Activated CD8-positive, alpha-beta memory T cell treated with anti-CD3 and anti-CD28 coated beads for 24 hours (primary cell): Measurements from ENCODE around the gene ADGRV1.

Source experiments
- DNase-seq: peaks from one replicate; pipeline ENCODE4 v3.0.0-alpha.2; 2020

The ADGRV1 gene

GRCh38 chr5:90558344-90559192 lies at the start of gene ADGRV1:
Gene ADGRV1, plus strand, starts transcription at chr5:90558797. Its CDS starts 99 bp downstream, at chr5:90558896.
- DNase-seq, result no peak

GRCh38 chr5:90510438-90510837 lies 48.2 kb upstream of the ADGRV1 start:
- DNase-seq, result no peak

- DNase-seq, result no peak
Measured at GRCh38 chr5:90514520-90514919, 44.1 kb upstream of the ADGRV1 start.

GRCh38 chr5:90518661-90519060 lies 39.9 kb upstream of the ADGRV1 start:
- no peak for DNase-seq

- no peak for DNase-seq
Measured at GRCh38 chr5:90519081-90519480, 39.5 kb upstream of the ADGRV1 start.

GRCh38 chr5:90528601-90529193 lies 29.9 kb upstream of the ADGRV1 start:
- DNase-seq, result peak; percentile 59

- DNase-seq, result peak; percentile 97
Measured at GRCh38 chr5:90529194-90529938, 29.2 kb upstream of the ADGRV1 start, which contains the start of gene LYSMD3. Gene LYSMD3, minus strand, starts transcription at chr5:90529584. Its CDS starts 4,295 bp downstream, at chr5:90525289.

- no peak for DNase-seq
Measured at GRCh38 chr5:90529939-90530677, 28.5 kb upstream of the ADGRV1 start.

- no peak for DNase-seq
Measured at GRCh38 chr5:90530736-90531487, 27.7 kb upstream of the ADGRV1 start.

- DNase-seq, result no peak
Measured at GRCh38 chr5:90533794-90534193, 24.8 kb upstream of the ADGRV1 start.

GRCh38 chr5:90534922-90535321 lies 23.7 kb upstream of the ADGRV1 start:
- no peak for DNase-seq

- DNase-seq, result no peak
Measured at GRCh38 chr5:90542827-90543519, 15.6 kb upstream of the ADGRV1 start.

- DNase-seq, result no peak
Measured at GRCh38 chr5:90545511-90545910, 13.1 kb upstream of the ADGRV1 start.

- no peak for DNase-seq
Measured at GRCh38 chr5:90546216-90546837, 12.3 kb upstream of the ADGRV1 start.

- DNase-seq, result no peak
Measured at GRCh38 chr5:90547072-90547536, 11.5 kb upstream of the ADGRV1 start.

- no peak for DNase-seq
Measured at GRCh38 chr5:90548069-90548593, 10.5 kb upstream of the ADGRV1 start.

- no peak for DNase-seq
Measured at GRCh38 chr5:90549223-90549622, 9.4 kb upstream of the ADGRV1 start.

GRCh38 chr5:90549729-90550275 lies 8.8 kb upstream of the ADGRV1 start:
- no peak for DNase-seq

- DNase-seq, result no peak
Measured at GRCh38 chr5:90550963-90551362, 7.6 kb upstream of the ADGRV1 start.

- no peak for DNase-seq
Measured at GRCh38 chr5:90551376-90551775, 7.2 kb upstream of the ADGRV1 start.
